ENCODE measurements around the gene CEACAM21.
"Not testable (repeated sequence)": the region's sequence is repeated elsewhere in the genome, so short reads cannot be mapped to it uniquely, and the experiment has no call there.

The CEACAM21 gene

GRCh38 chr19:41548954-41549688, 26.8 kb upstream of the CEACAM21 start:
- DNase-seq (ENCODE audit: low read depth in 1 of 2, low spot score in 1 of 2): peak in 1 of 2 donors; percentile 76

GRCh38 chr19:41549884-41550283, 26.1 kb upstream of the CEACAM21 start:
- no peak for DNase-seq (ENCODE audit: low read depth in 1 of 2, low spot score in 1 of 2)

- DNase-seq (ENCODE audit: low read depth in 1 of 2, low spot score in 1 of 2): no peak
These were observed 24.8 kb upstream of the CEACAM21 start for GRCh38 chr19:41551212-41551610.

GRCh38 chr19:41551711-41552110, 24.3 kb upstream of the CEACAM21 start:
- DNase-seq (ENCODE audit: low read depth in 1 of 2, low spot score in 1 of 2): no peak

GRCh38 chr19:41552558-41552957, 23.4 kb upstream of the CEACAM21 start:
- no peak for DNase-seq (ENCODE audit: low read depth in 1 of 2, low spot score in 1 of 2)

- no peak for DNase-seq (ENCODE audit: low read depth in 1 of 2, low spot score in 1 of 2)
These were observed 22.2 kb upstream of the CEACAM21 start for GRCh38 chr19:41553804-41554203.

- no peak for DNase-seq (ENCODE audit: low read depth in 1 of 2, low spot score in 1 of 2)
These were observed 21.1 kb upstream of the CEACAM21 start for GRCh38 chr19:41554907-41555306.

- DNase-seq (ENCODE audit: low read depth in 1 of 2, low spot score in 1 of 2): no peak
These were observed 20.2 kb upstream of the CEACAM21 start for GRCh38 chr19:41555748-41556147.

GRCh38 chr19:41563854-41564514, 12.0 kb upstream of the CEACAM21 start:
- no peak for DNase-seq (ENCODE audit: low read depth in 1 of 2, low spot score in 1 of 2)

GRCh38 chr19:41564515-41565378, 11.2 kb upstream of the CEACAM21 start:
- no peak for DNase-seq (ENCODE audit: low read depth in 1 of 2, low spot score in 1 of 2)

GRCh38 chr19:41565379-41565720, 10.6 kb upstream of the CEACAM21 start:
- no peak for DNase-seq (ENCODE audit: low read depth in 1 of 2, low spot score in 1 of 2)

- DNase-seq (ENCODE audit: low read depth in 1 of 2, low spot score in 1 of 2): no peak
These were observed 10.0 kb upstream of the CEACAM21 start for GRCh38 chr19:41566001-41566400.

GRCh38 chr19:41569481-41570150, 6.3 kb upstream of the CEACAM21 start:
- DNase-seq (ENCODE audit: low read depth in 1 of 2, low spot score in 1 of 2): no peak

GRCh38 chr19:41570179-41570578, 5.8 kb upstream of the CEACAM21 start:
- no peak for DNase-seq (ENCODE audit: low read depth in 1 of 2, low spot score in 1 of 2)

- DNase-seq (ENCODE audit: low read depth in 1 of 2, low spot score in 1 of 2): peak; percentile 78 to 82
These were observed 5.3 kb upstream of the CEACAM21 start for GRCh38 chr19:41570639-41571112.

- no peak for DNase-seq (ENCODE audit: low read depth in 1 of 2, low spot score in 1 of 2)
These were observed 1.3 kb downstream of the CEACAM21 start for GRCh38 chr19:41577144-41577830.

GRCh38 chr19:41577833-41578232, 1.9 kb downstream of the CEACAM21 start:
- no peak for DNase-seq (ENCODE audit: low read depth in 1 of 2, low spot score in 1 of 2)

GRCh38 chr19:41578886-41579285, 2.9 kb downstream of the CEACAM21 start:
- DNase-seq (ENCODE audit: low read depth in 1 of 2, low spot score in 1 of 2): no peak

- DNase-seq (ENCODE audit: low read depth in 1 of 2, low spot score in 1 of 2): not testable (repeated sequence)
These were observed 5.1 kb downstream of the CEACAM21 start for GRCh38 chr19:41581068-41581467.

- not testable (repeated sequence) for DNase-seq (ENCODE audit: low read depth in 1 of 2, low spot score in 1 of 2)
These were observed 6.7 kb downstream of the CEACAM21 start for GRCh38 chr19:41582577-41583182.

All from activated CD4-positive, alpha-beta T cell treated with anti-CD3 and anti-CD28 coated beads, Interleukin-2, amount 50 U/mL, for 24 hours (primary cell).